ENCODE results near the gene ANKS1A.

DNA sequence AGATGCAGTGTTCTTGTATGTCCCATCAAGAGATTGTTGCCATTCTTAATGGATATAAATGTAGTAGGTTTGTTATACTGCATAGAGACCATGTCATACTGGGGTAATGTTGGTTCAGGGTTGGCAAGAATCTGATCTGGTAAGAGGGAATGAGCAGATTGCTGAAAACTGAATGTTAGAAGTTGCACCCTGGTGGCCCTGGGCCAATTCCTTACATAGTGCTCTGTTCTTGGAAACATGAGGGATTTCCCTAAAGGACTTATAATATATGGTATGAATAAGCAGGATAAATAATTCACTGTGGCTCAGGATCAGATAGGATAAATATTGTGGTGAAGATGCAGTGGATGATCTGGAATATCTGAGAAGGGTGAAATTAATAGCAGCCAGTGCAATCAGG, 70.2 kb downstream of the ANKS1A start:
- TF ChIP-seq, protein P1, sequence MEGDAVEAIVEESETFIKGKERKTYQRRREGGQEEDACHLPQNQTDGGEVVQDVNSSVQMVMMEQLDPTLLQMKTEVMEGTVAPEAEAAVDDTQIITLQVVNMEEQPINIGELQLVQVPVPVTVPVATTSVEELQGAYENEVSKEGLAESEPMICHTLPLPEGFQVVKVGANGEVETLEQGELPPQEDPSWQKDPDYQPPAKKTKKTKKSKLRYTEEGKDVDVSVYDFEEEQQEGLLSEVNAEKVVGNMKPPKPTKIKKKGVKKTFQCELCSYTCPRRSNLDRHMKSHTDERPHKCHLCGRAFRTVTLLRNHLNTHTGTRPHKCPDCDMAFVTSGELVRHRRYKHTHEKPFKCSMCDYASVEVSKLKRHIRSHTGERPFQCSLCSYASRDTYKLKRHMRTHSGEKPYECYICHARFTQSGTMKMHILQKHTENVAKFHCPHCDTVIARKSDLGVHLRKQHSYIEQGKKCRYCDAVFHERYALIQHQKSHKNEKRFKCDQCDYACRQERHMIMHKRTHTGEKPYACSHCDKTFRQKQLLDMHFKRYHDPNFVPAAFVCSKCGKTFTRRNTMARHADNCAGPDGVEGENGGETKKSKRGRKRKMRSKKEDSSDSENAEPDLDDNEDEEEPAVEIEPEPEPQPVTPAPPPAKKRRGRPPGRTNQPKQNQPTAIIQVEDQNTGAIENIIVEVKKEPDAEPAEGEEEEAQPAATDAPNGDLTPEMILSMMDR (IDR thresholded peaks at IDR 0.05 in 4 of 5, conservative IDR thresholded peaks at IDR 0.05 in 1 of 5) = no peak
- TF ChIP-seq POLR2A (IDR thresholded peaks at IDR 0.05) = no peak
